Left lung (tissue), 10 donors: ENCODE results near the gene OR2F1. TPM values are rescaled to one million over a fixed set of nuclear protein-coding genes. Genes with fewer than 3 reads are reported as not detected.

Source experiments
- ATAC-seq: fragments of 200-7000 bp; cut with Tn5 transposase; one replicate; pipeline ENCODE4 v1.9.1; 2020; ENCODE audit warnings: moderate library complexity
- DNase-seq, 4 donors: peaks; one replicate each; pipeline ENCODE4 v3.0.0-alpha.2; 2013 to 2020
- H3K27ac ChIP-seq, 2 donors: fragments of 200-600 bp; sonication (generic) in 1 of 2; one replicate each; pipeline versions ENCODE4 v1.5.0 to v1.8.0; 2020 to 2021
- H3K27me3 ChIP-seq, 2 donors: fragments of 200-600 bp; sonication (generic) in 1 of 2; one replicate each; pipeline versions ENCODE4 v1.5.0 to v1.8.0; 2020 to 2021
- H3K36me3 ChIP-seq, 2 donors: fragments of 200-600 bp; sonication (generic) in 1 of 2; one replicate each; pipeline versions ENCODE4 v1.5.0 to v1.8.0; 2020 to 2021
- H3K4me1 ChIP-seq, 2 donors: fragments of 200-600 bp; one replicate each; pipeline ENCODE4 v1.8.0; 2021
- H3K4me3 ChIP-seq, 2 donors: fragments of 200-600 bp; sonication (generic) in 1 of 2; one replicate each; pipeline versions ENCODE4 v1.5.0 to v1.8.0; 2020 to 2021; ENCODE audit warnings: mild to moderate bottlenecking in 1 of 2
- H3K9me3 ChIP-seq, 2 donors: fragments of 200-600 bp; sonication (generic) in 1 of 2; one replicate each; pipeline versions ENCODE4 v1.5.0 to v1.8.0; 2020 to 2021
- CTCF ChIP-seq, 2 donors: fragments of 200-600 bp; sonication (generic) in 1 of 2; IDR thresholded peaks; one replicate each; pipeline versions ENCODE4 v1.5.0 to v1.8.0; 2021; ENCODE audit warnings: antibody characterized with exemption in 2 of 2
- intact Hi-C, 2 donors: fragments of 100-400 bp; cut with DNase I; formaldehyde crosslinking; loops; one replicate each; pipeline versions ENCODE4 v1.11.2 to v1.14.2; 2022
- polyA plus RNA-seq, 6 donors: library from polyadenylated mRNA; unstranded; fragments of 120-200 nt; gene quantifications; one replicate each; pipeline ENCODE4 v1.2.1, GENCODE V29; 2013; ENCODE audit not compliant: insufficient read length in 6 of 6
- total RNA-seq, 2 donors: library from RNA; stranded (reverse); fragmentation: NEBNext Ultra II Directional; extraction: Animal tissue kit (Norgen Biotek cat#: 25700); gene quantifications; one replicate each; pipeline ENCODE4 v1.2.1, GENCODE V29; 2021
- donor health status: DM: no; HTN: yes; CAD: no.
- donor health status: DM: no; HTN: no; CAD: no.

The OR2F1 gene
- total and polyA plus RNA-seq, 8 donors = 0.06 to 0.65 (median 0.30) TPM; not detected in 4

GRCh38 chr7:143992670-143993069 lies 38.0 kb downstream of the OR2F1 start:
- intact Hi-C loops = no loop called here
- no peaks in the 10 kb centered on the region for H3K27me3 ChIP-seq
- ATAC-seq = no peak
- no peak for TF ChIP-seq CTCF (IDR thresholded peaks at IDR 0.05)
- H3K27ac ChIP-seq = no peak overlapping the region
- H3K9me3 ChIP-seq = peaks cover 0 to 7% of the 10 kb centered on the region in 2 donors
- H3K36me3 ChIP-seq = no peaks in the 10 kb centered on the region
- DNase-seq = no peak
- no peaks in the 10 kb centered on the region for H3K4me1 ChIP-seq
- H3K4me3 ChIP-seq = no peak overlapping the region

GRCh38 chr7:143993924-143994323 lies 39.3 kb downstream of the OR2F1 start:
- H3K4me3 ChIP-seq = no peak overlapping the region
- ATAC-seq = no peak

GRCh38 chr7:144000020-144000419 lies 45.4 kb downstream of the OR2F1 start, which contains the start of gene OR6B1:
OR6B1 (plus strand) TSS chr7:144000320; CDS start chr7:144003997, 3,677 bp downstream.
- H3K36me3 ChIP-seq = no peaks in the 10 kb centered on the region
- no peak for DNase-seq
- no peak within 1 kb of the TSS for H3K27ac ChIP-seq
- no peak for TF ChIP-seq CTCF (IDR thresholded peaks at IDR 0.05)
- H3K27me3 ChIP-seq = no peaks in the 10 kb centered on the region
- intact Hi-C loops = no loop called here
- H3K4me1 ChIP-seq = no peaks in the 10 kb centered on the region
- H3K9me3 ChIP-seq = no peaks in the 10 kb centered on the region
- no peak within 1 kb of the TSS for H3K4me3 ChIP-seq
- no peak for ATAC-seq

More at GRCh38 chr7:143993924-143994323, 39.3 kb downstream of the OR2F1 start:
- no peak for DNase-seq
- H3K27me3 ChIP-seq = no peaks in the 10 kb centered on the region
- no peak overlapping the region for H3K27ac ChIP-seq
- intact Hi-C loops = no loop called here
- no peak for TF ChIP-seq CTCF (IDR thresholded peaks at IDR 0.05)
- H3K4me1 ChIP-seq = no peaks in the 10 kb centered on the region
- no peaks in the 10 kb centered on the region for H3K36me3 ChIP-seq
- peaks cover 0 to 7% of the 10 kb centered on the region in 2 donors for H3K9me3 ChIP-seq

- Histone ChIP-seq H3K4me1 (no peaks in the 10 kb centered on the region), H3K4me3 (no peak overlapping the region), H3K27me3 (no peaks in the 10 kb centered on the region), H3K27ac (no peak overlapping the region), H3K9me3 (no peaks in the 10 kb centered on the region), H3K36me3 (no peaks in the 10 kb centered on the region)
- ATAC-seq (no peak), DNase-seq (no peak)
- intact Hi-C loops = no loop called here
- TF ChIP-seq CTCF (IDR thresholded peaks at IDR 0.05) = no peak
Observed at GRCh38 chr7:144001543-144001942, 46.9 kb downstream of the OR2F1 start.

GRCh38 chr7:144004703-144005102 lies 50.1 kb downstream of the OR2F1 start:
- Histone ChIP-seq H3K27me3 (no peaks in the 10 kb centered on the region), H3K4me3 (no peak overlapping the region), H3K27ac (no peak overlapping the region), H3K36me3 (no peaks in the 10 kb centered on the region), H3K9me3 (peaks cover 0 to 6% of the 10 kb centered on the region in 2 donors), H3K4me1 (no peaks in the 10 kb centered on the region)
- ATAC-seq (no peak), DNase-seq (no peak)
- TF ChIP-seq CTCF (IDR thresholded peaks at IDR 0.05) = no peak
- intact Hi-C loops = no loop called here
